Motor neuron (in vitro differentiated cells): ENCODE results near the gene GDPD5. TPM values are rescaled to one million over a fixed set of nuclear protein-coding genes. Genes with fewer than 3 reads are reported as not detected.

Experiments
- ATAC-seq, 8 experiments: fragments of 200-7000 bp; cut with Tn5 transposase; replicated peaks in 6 of 8; 2 replicates each; pipeline ENCODE4 v1.8.0; 2021; ENCODE audit warnings: mild to moderate bottlenecking in 8 of 8, moderate library complexity in 8 of 8
- H3K27ac ChIP-seq, 2 donors: fragments of 250-450 bp; sonication (Bioruptor Pico); 2 replicates each; pipeline ENCODE4 v1.9.0; 2021; ENCODE audit warnings: antibody characterized with exemption in 2 of 2, mild to moderate bottlenecking in 2 of 2, moderate library complexity in 1 of 2
- H3K4me1 ChIP-seq, 2 donors: fragments of 250-450 bp; sonication (Bioruptor Pico); replicated peaks in 1 of 2; 2 replicates each; pipeline ENCODE4 v1.6.1; 2021; ENCODE audit warnings: antibody characterized with exemption in 2 of 2, mild to moderate bottlenecking in 2 of 2, moderate library complexity in 1 of 2
- H3K4me3 ChIP-seq, 5 donors: fragments of 250-450 bp; sonication (Bioruptor Pico); 2 replicates each; pipeline ENCODE4 v1.9.0; 2021; ENCODE audit warnings: antibody characterized with exemption in 5 of 5, mild to moderate bottlenecking in 5 of 5, moderate library complexity in 4 of 5
- WGBS, 10 experiments: fragments of 450-650 bp; shearing (Covaris generic); methylation state at CpG; one replicate each; pipeline ENCODE4 v1.0.0; 2022; 5-methylcytosine and 5-hydroxymethylcytosine counted together
- in situ Hi-C, 9 experiments: fragments of 400-800 bp; cut with MboI; loops; one replicate each; pipeline ENCODE4 v1.15.0; 2021; ENCODE audit warnings: low sequenced_read_pairs in 9 of 9, low pct_unique_long_range_greater_than_20kb in 2 of 9; ENCODE audit not compliant: unreplicated experiment in 9 of 9
- total RNA-seq, 8 experiments: library from RNA; unstranded; fragments of 300-600 nt; gene quantifications; 2 replicates each; pipeline versions ENCODE4 v1.2.3 to v1.2.4, GENCODE V29; 2022

Gene GDPD5
- total RNA-seq, 8 experiments from 2014 or later: 3.2 to 28.2 (median 16.1) TPM

DNA sequence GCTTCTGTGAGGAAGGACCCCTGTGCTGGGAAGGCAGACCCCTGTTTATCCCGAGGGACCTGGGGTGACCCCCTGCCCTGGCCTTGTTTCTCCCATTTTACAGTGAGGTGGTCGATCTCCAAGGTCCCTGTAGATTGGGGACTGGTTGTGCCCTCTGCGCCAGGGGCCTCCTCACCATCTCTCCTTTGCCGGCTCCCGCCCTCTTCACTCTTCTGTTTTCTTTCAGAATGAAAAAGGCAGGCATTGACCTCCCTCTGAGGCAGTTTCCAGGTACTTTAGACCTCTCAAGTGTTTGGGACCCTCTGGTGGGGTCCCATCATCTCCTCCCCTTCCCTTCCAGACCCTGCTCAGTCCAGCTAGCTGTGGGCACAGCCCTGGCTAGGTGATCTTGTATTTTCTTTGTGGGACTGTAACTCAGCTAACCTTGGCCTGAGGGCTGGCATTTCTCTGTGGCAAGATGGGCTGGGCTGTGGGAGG lies 37.8 kb upstream of the GDPD5 start:
- peak overlapping the region; percentile 30 to 82 (median 53) for H3K4me3 ChIP-seq
- WGBS, 10 experiments: 0 to 35% (median 22%) methylated on average over 2 to 4 of the region's 5 CpGs; no CpG with 5 or more reads in 5 of the 10 experiments
- peak in 3 of 8 experiments; percentile 0 to 1 (median 1) for ATAC-seq
- H3K27ac ChIP-seq: peak overlapping the region; percentile 84 to 93
- peaks cover 40 to 46% of the 10 kb centered on the region in 2 donors for H3K4me1 ChIP-seq
- in situ Hi-C loops: no loop called here

DNA sequence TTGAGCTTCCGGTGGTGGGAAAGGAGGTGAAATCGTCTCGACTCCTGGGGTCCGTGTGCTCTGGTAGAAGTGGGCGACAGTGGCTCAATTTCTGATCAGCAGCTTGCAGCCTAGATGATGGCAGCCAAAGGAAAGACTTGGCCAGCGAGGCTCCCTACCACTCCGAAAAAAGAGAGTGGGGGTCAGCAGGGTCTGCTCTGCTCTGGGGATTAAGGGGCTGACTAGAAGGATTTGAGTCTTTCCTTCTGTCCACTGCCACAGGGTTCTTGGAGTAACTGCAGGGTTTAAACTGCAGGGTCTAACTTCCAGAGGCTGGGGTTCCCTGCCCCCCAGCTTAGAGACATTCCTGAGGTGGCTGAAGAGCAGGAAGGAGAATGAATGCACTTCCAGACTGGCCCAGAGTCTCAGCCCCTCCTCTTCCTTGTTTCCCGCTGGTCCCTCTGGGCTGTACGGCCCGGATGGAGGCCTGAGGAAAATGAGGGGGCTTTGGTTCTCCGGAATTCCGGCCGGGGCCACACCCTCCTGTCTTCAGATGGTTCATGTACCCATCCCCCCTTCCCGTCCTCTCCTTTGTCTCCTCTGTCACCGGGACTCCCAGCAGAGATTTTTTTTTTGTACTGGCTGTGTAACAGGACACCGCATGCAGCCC lies 37.2 kb upstream of the GDPD5 start:
- Histone ChIP-seq H3K27ac (peak overlapping the region; percentile 84 to 93), H3K4me3 (peak overlapping the region; percentile 30 to 82 (median 53)), H3K4me1 (peaks cover 40 to 46% of the 10 kb centered on the region in 2 donors)
- ATAC-seq: peak; percentile 7 to 54 (median 38)
- in situ Hi-C loops: no loop called here
- 0 to 6% (median 0%) methylated on average over 2 to 9 of the region's 16 CpGs; no CpG with 5 or more reads in 3 of the 10 experiments for WGBS, 10 experiments

DNA sequence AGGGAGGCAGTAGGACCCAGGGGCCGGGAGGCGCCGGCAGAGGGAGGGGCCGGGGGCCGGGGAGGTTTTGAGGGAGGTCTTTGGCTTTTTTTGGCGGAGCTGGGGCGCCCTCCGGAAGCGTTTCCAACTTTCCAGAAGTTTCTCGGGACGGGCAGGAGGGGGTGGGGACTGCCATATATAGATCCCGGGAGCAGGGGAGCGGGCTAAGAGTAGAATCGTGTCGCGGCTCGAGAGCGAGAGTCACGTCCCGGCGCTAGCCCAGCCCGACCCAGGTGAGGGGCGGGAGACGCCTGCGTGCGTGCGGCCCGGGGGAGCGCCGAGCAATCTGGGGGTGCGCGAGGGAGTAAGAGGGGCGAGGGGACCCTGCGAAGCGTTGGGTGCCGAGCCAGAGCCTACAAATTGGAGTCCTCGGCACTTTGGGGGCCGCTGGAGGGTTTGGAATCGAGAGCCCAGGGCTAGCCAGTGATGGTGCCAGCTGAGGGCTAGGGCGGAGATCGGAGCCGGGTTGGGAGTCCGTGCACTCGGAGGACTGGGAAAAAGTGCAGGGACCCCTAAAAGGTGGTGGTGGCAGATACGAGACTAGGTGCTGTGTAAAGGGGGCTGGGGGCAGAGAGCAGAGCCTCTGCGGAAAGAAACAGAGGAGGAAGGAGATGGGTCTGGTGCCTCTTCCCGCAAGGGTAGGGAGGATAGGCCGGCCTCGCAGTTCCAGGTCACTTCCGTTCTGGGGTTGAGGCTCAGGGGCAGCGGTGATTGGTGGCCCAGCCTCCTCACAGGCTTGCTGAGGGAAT lies 36.5 kb upstream of the GDPD5 start, which contains the start of gene SERPINH1:
Gene SERPINH1, plus strand, starts transcription at position 206 of the 788 bp plus-strand sequence. CDS start 4,097 bp downstream, outside the sequence.
- peaks cover 40 to 46% of the 10 kb centered on the region in 2 donors for H3K4me1 ChIP-seq
- 0 to 20% (median 0%) methylated on average over 1 to 7 of the region's 51 CpGs; no CpG with 5 or more reads in 5 of the 10 experiments for WGBS, 10 experiments

DNA sequence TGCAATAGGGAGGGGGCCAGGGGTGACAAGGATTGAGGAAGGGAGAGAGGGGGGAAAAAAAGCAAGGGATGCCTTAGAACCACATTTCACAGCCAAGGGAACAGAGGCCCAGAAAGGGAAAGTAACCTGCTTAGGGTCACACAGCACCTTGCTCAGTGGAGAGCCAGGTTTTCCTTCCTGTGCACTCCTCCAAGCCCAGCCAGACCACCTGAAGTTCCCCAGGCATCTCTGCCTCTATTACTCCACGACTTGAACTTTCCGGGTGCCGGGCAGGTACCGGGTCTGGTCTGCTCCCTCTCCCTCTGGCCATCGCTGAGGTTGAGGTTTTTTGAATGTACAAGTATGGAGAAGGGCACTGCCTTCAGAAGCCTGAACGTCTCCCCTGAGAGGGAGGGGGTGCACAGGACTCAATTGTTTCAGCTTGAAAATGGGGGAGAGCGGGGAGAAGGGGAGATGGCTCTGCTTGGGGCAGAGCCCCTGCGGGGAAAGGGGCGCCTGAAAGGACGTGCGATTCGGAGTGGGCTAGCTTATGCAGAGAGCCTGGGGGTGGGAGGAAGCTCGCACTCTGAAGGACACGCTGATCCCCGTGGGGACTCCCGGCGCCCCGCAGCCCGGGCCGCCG lies 35.8 kb upstream of the GDPD5 start:
- Histone ChIP-seq H3K4me1 (peaks cover 40 to 46% of the 10 kb centered on the region in 2 donors), H3K27ac (peak overlapping the region; percentile 84 to 93), H3K4me3 (peak overlapping the region; percentile 30 to 82 (median 53))
- no CpG with 5 or more reads among the region's 21 CpGs for WGBS, 10 experiments
- in situ Hi-C loops: no loop called here
- ATAC-seq: no peak

More for the DNA sequence above, 36.5 kb upstream of the GDPD5 start, which contains the start of gene SERPINH1:
- H3K4me3 ChIP-seq: peak within 1 kb of the TSS; percentile 30 to 82 (median 53)
- peak within 1 kb of the TSS; percentile 84 to 93 for H3K27ac ChIP-seq
- in situ Hi-C loops: no loop called here
- peak; percentile 47 to 84 (median 68) for ATAC-seq

GRCh38 chr11:75560644-75561043 lies 34.9 kb upstream of the GDPD5 start:
- in situ Hi-C loops: no loop called here
- 0 to 100% (median 88%) methylated on average over 1 of the region's 1 CpG; no CpG with 5 or more reads in 6 of the 10 experiments for WGBS, 10 experiments
- H3K4me1 ChIP-seq: peaks cover 35 to 42% of the 10 kb centered on the region in 2 donors
- no peak overlapping the region for H3K27ac ChIP-seq
- H3K4me3 ChIP-seq: no peak overlapping the region
- no peak for ATAC-seq

- Histone ChIP-seq H3K4me1 (peaks cover 32 to 40% of the 10 kb centered on the region in 2 donors), H3K4me3 (no peak overlapping the region), H3K27ac (peak overlapping the region in 1 of 2 donors; percentile 22)
- ATAC-seq: peak in 2 of 8 experiments; percentile 3 to 6
- in situ Hi-C loops: no loop called here
- WGBS, 10 experiments: 0 to 86% (median 68%) methylated on average over 1 to 4 of the region's 8 CpGs; no CpG with 5 or more reads in 4 of the 10 experiments
These were observed 33.5 kb upstream of the GDPD5 start for GRCh38 chr11:75558939-75559843.

DNA sequence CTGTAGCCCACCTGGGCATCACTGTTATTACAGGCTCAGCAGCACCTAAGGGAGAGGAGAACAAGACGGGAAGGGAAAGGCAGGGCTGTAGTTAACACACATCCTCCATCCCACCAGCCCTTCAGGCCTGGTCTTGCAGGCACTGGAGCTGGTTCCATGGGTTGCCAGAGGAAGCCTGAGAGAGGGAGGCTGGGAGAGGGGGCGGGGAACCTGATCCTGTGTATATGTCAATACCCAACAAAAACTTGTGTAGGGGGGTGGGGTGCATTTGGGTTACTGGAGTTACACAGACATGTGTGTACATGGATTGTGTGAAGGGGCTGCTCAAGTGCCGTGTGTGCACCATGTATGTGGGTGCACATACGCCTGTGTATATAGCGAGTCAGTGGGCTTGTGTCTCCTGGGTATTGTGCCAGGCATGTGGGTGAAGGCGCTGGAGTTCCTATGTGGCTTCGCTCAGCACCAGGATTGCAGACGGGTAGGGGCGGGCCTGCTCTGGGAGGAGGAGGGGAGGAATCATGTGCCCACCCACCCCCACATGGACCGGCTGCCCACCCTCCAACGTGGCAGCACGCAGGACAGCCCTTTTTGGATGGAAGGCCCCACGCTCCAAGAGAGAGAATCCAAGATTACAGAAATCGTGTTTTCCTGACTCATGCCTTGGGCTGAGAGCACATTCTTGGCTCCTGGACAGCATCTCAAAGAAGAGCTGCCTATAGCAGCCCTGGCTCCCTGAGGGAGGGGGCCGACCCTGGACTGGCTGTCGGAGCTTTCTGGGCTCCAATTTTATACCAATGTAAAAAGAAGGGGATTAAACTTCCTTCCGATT lies 32.1 kb upstream of the GDPD5 start:
- H3K27ac ChIP-seq: no peak overlapping the region
- in situ Hi-C loops: no loop called here
- peaks cover 21 to 30% of the 10 kb centered on the region in 2 donors for H3K4me1 ChIP-seq
- peak in 3 of 8 experiments; percentile 10 to 25 (median 11) for ATAC-seq
- 0 to 81% (median 8%) methylated on average over 1 to 3 of the region's 17 CpGs; no CpG with 5 or more reads in 7 of the 10 experiments for WGBS, 10 experiments
- H3K4me3 ChIP-seq: no peak overlapping the region

DNA sequence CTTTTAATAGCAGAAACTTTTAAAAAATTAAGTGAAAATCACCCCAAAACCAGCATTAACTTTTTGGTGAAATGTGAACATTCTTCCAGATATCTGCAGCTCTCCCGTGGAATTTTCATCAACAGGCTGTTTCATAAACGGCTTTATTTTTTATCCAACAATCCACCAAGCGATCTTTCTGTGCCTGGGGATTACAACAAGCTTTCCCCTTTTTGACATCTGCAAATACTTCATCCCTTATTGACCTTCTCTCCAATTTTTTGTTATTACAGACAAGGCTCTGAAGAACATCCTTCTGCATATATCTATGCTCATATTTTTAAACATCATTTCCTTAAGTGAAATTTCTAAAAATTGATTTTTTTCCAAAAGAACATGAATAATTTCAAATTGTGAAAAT lies 30.5 kb upstream of the GDPD5 start:
- no peak for ATAC-seq
- Histone ChIP-seq H3K4me3 (no peak overlapping the region), H3K27ac (no peak overlapping the region), H3K4me1 (peaks cover 19 to 29% of the 10 kb centered on the region in 2 donors)
- in situ Hi-C loops: no loop called here
- 10 to 100% (median 81%) methylated on average over 1 to 3 of the region's 3 CpGs; no CpG with 5 or more reads in 1 of the 10 experiments for WGBS, 10 experiments

GRCh38 chr11:75555079-75555811 lies 29.5 kb upstream of the GDPD5 start:
- Histone ChIP-seq H3K4me1 (peaks cover 19 to 29% of the 10 kb centered on the region in 2 donors), H3K4me3 (no peak overlapping the region), H3K27ac (peak overlapping the region; percentile 90 to 96)
- in situ Hi-C loops: no loop called here
- 60 to 100% (median 79%) methylated on average over 1 to 4 of the region's 12 CpGs; no CpG with 5 or more reads in 4 of the 10 experiments for WGBS, 10 experiments
- ATAC-seq: no peak

DNA sequence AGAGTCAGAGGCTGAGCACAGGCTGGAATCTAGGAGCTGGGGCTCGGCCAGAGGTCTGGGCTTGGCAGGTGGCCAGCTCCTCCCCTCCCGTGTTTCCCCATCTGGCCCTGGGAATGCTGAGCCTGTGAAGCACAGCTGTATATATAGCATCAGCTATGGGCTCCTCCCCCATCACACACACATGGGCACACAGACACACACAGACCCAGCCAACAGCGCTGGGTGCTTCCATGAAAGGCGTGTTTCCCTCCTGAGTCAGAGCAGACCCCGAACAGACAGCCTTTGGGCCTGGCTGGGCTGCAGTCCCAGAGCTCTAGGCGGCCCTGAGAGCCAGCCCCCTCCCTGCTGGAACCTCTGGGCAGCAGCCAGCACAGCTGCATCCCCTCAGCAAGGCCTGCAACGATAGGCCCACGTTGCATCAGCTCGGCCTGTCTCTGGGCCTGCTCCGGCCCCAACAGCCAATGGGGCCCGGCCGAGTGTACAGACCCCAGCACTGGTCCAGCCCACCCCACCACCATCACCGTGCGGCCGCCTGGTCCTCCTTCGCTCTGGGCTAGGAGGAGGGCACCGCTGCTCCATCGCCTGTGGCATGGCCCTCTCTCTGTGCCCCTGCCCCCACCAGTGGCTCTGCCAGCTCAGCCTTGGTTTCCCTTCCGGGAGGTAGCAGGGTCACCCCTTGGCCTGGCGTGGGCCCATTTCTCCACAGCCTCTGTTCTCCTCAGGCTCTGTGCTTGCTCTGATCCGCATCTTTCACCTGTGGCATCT lies 28.7 kb upstream of the GDPD5 start:
- peak; percentile 75 to 94 (median 93) for ATAC-seq
- in situ Hi-C loops: no loop called here
- H3K4me1 ChIP-seq: peaks cover 18 to 25% of the 10 kb centered on the region in 2 donors

More for the DNA sequence above, 28.7 kb upstream of the GDPD5 start:
- peak overlapping the region; percentile 90 to 96 for H3K27ac ChIP-seq
- peak overlapping the region in 1 of 5 donors; percentile 7 for H3K4me3 ChIP-seq
- WGBS, 10 experiments: 0 to 100% (median 17%) methylated on average over 1 to 5 of the region's 21 CpGs; no CpG with 5 or more reads in 5 of the 10 experiments
